ENCODE data around the gene KPNA3. TPM values are rescaled to one million over a fixed set of nuclear protein-coding genes. Genes with fewer than 3 reads are reported as not detected.

Gene KPNA3
- total RNA-seq, 1 experiment from 2014 or later = 35.0 TPM

DNA sequence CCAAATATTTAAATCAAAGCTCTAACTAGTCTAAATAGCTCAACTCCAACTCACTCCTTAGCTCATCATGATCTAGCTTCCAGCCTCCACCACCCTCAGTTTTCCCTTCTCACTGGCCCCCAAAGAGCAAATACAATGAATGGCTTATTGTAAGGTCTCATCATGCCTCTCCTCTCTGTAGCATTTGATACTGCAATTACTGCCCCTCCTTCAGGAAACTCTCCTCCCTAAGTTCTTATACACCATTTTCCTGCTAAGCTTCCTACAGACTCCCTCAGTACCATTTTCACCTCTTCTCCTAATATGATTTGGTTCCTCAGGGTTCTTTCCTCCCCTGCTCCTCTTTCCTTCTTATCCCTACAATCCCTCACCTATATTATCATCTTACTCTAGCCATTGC lies 12.8 kb downstream of the KPNA3 start:
- Histone ChIP-seq H3K27ac (no peak overlapping the region), H3K27me3 (ENCODE audit: insufficient read depth, low read depth) (no peaks in the 10 kb centered on the region), H3K4me3 (no peak overlapping the region), H4K20me1 (ENCODE audit: insufficient read depth) (no peaks in the 10 kb centered on the region; the same call in none of the 2 replicates), H3K9me2 (ENCODE audit: insufficient read depth) (no peaks in the 10 kb centered on the region), H3K79me2 (ENCODE audit: low read depth) (peaks cover 97% of the 10 kb centered on the region), H3K9me3 (ENCODE audit: insufficient read depth, low read depth) (no peaks in the 10 kb centered on the region), H3K4me2 (no peak overlapping the region), H3F3A (ENCODE audit: insufficient read depth, low read depth) (no peaks in the 10 kb centered on the region; the same call in 1 of the 2 replicates), H3K4me1 (replicated peaks; ENCODE audit: insufficient read depth) (peaks cover 25% of the 10 kb centered on the region), H2AFZ (no peak overlapping the region), H3K36me3 (ENCODE audit: low read depth) (no peaks in the 10 kb centered on the region)
- TF ChIP-seq, protein P1, sequence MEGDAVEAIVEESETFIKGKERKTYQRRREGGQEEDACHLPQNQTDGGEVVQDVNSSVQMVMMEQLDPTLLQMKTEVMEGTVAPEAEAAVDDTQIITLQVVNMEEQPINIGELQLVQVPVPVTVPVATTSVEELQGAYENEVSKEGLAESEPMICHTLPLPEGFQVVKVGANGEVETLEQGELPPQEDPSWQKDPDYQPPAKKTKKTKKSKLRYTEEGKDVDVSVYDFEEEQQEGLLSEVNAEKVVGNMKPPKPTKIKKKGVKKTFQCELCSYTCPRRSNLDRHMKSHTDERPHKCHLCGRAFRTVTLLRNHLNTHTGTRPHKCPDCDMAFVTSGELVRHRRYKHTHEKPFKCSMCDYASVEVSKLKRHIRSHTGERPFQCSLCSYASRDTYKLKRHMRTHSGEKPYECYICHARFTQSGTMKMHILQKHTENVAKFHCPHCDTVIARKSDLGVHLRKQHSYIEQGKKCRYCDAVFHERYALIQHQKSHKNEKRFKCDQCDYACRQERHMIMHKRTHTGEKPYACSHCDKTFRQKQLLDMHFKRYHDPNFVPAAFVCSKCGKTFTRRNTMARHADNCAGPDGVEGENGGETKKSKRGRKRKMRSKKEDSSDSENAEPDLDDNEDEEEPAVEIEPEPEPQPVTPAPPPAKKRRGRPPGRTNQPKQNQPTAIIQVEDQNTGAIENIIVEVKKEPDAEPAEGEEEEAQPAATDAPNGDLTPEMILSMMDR (conservative IDR thresholded peaks at IDR 0.05) = no peak
- no peak for TF ChIP-seq EZH2 (IDR thresholded peaks at IDR 0.05; ENCODE audit: low read depth)
- POLR2A ChIA-PET (ENCODE audit: unreplicated experiment) = interaction anchor here (0.7 kb wide), 1 partner anchor 142 kb away, joined by 3 read pairs; no protein-coding TSS in a partner anchor
- CTCF ChIA-PET = interaction anchor here (0.6 kb wide), 1 partner anchor 89 kb away, joined by 3 read pairs; the partner anchor contains the start of gene EBPL
- no peak for DNase-seq
- no TSS peak for BruUV-seq (replicated peaks)
- intact Hi-C loops (cut with micrococcal nuclease; ENCODE audit: unreplicated experiment) = no loop called here

DNA sequence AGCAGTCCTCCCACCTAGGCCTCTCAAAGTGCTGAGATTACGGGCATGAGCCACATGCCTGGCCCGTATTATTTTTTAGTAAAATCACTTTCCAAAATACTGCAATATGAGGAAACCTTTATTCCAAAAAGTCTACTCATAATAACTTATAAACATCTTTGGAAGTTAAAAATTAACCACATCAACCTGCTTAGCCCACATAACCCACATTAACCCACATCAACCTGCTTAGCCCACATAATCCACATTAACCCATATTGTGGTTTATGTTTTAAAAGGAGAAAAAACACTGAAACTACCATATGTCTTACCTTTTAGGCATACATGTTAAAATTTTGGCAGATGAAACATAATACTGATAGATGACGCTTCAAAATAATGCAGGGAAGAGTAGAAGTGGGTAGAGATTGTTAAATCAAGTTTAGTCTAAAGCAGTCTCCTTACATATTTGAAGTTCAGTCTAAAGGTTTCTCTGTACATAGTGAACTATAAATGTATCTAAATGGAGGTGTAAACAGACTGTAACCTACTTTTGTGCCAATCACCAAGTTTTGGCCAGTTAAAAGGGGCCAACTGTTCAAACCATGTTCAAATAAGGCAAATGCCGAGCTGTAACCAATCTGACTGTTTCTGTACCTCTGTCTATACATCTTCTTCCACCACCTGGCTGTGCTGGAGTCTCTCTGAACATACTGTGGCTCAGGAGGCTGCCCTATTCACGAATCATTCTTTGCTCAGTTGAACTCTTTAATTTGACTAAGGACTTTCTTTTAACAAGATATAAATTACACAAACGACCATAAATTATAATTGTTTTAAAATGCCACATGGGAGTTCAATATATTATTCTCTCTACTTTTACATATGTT lies 14.5 kb downstream of the KPNA3 start:
- no peak for DNase-seq
- Histone ChIP-seq H3K27ac (no peak overlapping the region), H3K9me3 (ENCODE audit: insufficient read depth, low read depth) (no peaks in the 10 kb centered on the region), H3K4me2 (no peak overlapping the region), H3K4me1 (replicated peaks; ENCODE audit: insufficient read depth) (peaks cover 25% of the 10 kb centered on the region), H4K20me1 (ENCODE audit: insufficient read depth) (no peaks in the 10 kb centered on the region; the same call in 1 of the 2 replicates), H3K4me3 (no peak overlapping the region), H3K27me3 (ENCODE audit: insufficient read depth, low read depth) (no peaks in the 10 kb centered on the region), H3K79me2 (ENCODE audit: low read depth) (peaks cover 97% of the 10 kb centered on the region), H2AFZ (no peak overlapping the region), H3K9me2 (ENCODE audit: insufficient read depth) (no peaks in the 10 kb centered on the region), H3F3A (ENCODE audit: insufficient read depth, low read depth) (no peaks in the 10 kb centered on the region; the same call in 1 of the 2 replicates), H3K36me3 (ENCODE audit: low read depth) (no peaks in the 10 kb centered on the region)
- BruUV-seq (replicated peaks) = no TSS peak
- ChIA-PET POLR2A (ENCODE audit: unreplicated experiment) (no interaction called here), CTCF (no interaction called here)
- no peak for TF ChIP-seq EZH2 (IDR thresholded peaks at IDR 0.05; ENCODE audit: low read depth)
- TF ChIP-seq, protein P1 (conservative IDR thresholded peaks at IDR 0.05) = no peak
- intact Hi-C loops (cut with micrococcal nuclease; ENCODE audit: unreplicated experiment) = no loop called here

DNA sequence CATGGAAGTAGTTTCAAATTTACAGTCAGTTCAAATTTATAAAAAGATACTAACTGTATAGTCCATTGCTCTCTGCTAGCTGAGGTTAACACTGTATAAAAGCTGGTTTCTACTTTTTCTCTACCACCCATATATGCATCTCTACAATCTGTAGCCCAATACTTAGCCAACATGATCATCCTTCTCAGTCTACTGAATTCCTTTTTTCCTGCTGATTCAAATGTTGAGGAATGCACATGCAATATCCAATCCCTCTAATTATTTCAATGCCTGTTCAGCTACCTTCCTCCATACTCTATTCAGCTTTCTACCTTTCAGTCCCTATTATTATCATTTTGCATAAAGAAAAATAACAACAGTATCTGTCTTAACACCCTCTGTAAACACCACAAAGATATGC lies 15.6 kb downstream of the KPNA3 start:
- no peak overlapping the region for H3K4me2 ChIP-seq
- H3K27me3 ChIP-seq (ENCODE audit: insufficient read depth, low read depth) = no peaks in the 10 kb centered on the region
- H3K9me2 ChIP-seq (ENCODE audit: insufficient read depth) = no peaks in the 10 kb centered on the region
- BruUV-seq (replicated peaks) = no TSS peak
- H3K79me2 ChIP-seq (ENCODE audit: low read depth) = peaks cover 97% of the 10 kb centered on the region
- TF ChIP-seq, protein P1 (conservative IDR thresholded peaks at IDR 0.05) = no peak
- TF ChIP-seq EZH2 (IDR thresholded peaks at IDR 0.05; ENCODE audit: low read depth) = no peak
- intact Hi-C loops (cut with micrococcal nuclease; ENCODE audit: unreplicated experiment) = no loop called here
- ChIA-PET CTCF (no interaction called here), POLR2A (ENCODE audit: unreplicated experiment) (no interaction called here)
- peaks cover 25% of the 10 kb centered on the region for H3K4me1 ChIP-seq (replicated peaks; ENCODE audit: insufficient read depth)
- no peak overlapping the region for H2AFZ ChIP-seq
- no peaks in the 10 kb centered on the region; the same call in 1 of the 2 replicates for H3F3A ChIP-seq (ENCODE audit: insufficient read depth, low read depth)
- DNase-seq = no peak
- H3K27ac ChIP-seq = no peak overlapping the region
- no peaks in the 10 kb centered on the region; the same call in 1 of the 2 replicates for H4K20me1 ChIP-seq (ENCODE audit: insufficient read depth)
- no peak overlapping the region for H3K4me3 ChIP-seq
- no peaks in the 10 kb centered on the region for H3K9me3 ChIP-seq (ENCODE audit: insufficient read depth, low read depth)
- H3K36me3 ChIP-seq (ENCODE audit: low read depth) = no peaks in the 10 kb centered on the region
